AG09309 (cell line): Measurements from ENCODE around the gene BCHE.

Experiments used
- DNase-seq: peaks from one replicate; pipeline ENCODE4 v3.0.0-alpha.2; 2010; ENCODE audit warnings: low read depth
- H3K4me3 ChIP-seq: 2 replicates; pipeline ENCODE4 v1.5.1; 2011; ENCODE audit warnings: mild to moderate bottlenecking, low read depth, low read length, moderate library complexity; ENCODE audit not compliant: control insufficient read depth
- TF ChIP-seq, protein P1 (sequence below): IDR thresholded peaks from 2 replicates; pipeline ENCODE4 v1.5.1; 2011; ENCODE audit warnings: mild to moderate bottlenecking, low read depth, low read length, inconsistent platforms; ENCODE audit not compliant: insufficient read depth, control insufficient read depth; ENCODE audit errors: missing control alignments

BCHE gene

DNA sequence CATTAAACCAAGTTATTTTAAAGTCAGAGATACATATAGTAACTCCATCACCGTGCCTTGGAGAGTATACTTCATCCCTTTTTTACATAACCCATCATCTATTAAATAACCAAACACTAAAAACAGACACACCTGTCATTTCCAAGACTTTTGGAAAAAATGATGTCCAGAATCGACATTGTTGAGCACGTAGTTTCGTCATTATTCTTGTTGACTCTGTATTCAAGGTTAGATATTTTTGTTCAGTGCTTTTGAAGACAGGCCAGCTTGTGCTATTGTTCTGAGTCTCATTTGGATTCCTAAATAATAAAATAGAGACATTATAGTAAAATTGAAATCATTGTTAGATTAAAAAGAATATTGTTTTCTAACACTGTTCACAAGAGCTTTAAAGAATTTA, 51.2 kb downstream of the BCHE start:
- no peak overlapping the region for H3K4me3 ChIP-seq
- TF ChIP-seq, protein P1, sequence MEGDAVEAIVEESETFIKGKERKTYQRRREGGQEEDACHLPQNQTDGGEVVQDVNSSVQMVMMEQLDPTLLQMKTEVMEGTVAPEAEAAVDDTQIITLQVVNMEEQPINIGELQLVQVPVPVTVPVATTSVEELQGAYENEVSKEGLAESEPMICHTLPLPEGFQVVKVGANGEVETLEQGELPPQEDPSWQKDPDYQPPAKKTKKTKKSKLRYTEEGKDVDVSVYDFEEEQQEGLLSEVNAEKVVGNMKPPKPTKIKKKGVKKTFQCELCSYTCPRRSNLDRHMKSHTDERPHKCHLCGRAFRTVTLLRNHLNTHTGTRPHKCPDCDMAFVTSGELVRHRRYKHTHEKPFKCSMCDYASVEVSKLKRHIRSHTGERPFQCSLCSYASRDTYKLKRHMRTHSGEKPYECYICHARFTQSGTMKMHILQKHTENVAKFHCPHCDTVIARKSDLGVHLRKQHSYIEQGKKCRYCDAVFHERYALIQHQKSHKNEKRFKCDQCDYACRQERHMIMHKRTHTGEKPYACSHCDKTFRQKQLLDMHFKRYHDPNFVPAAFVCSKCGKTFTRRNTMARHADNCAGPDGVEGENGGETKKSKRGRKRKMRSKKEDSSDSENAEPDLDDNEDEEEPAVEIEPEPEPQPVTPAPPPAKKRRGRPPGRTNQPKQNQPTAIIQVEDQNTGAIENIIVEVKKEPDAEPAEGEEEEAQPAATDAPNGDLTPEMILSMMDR: no peak
- DNase-seq: no peak

DNA sequence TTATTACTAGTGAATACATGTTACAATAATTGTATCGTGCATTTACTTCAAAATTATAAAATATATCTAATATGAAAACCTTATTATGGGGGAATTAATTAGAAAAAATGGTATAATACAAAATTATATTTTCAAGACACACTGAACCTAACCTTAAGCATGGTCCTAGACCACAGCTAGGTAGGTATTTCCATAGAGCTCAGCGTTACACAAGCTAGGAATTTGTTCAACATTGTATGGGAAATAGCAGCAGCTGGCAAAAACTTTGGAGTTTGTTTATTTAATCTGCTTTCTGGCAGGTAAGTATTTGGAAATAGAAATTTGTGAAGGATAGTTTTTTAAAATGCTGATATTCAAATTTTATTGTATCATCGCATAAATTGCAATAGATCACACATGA, 52.9 kb downstream of the BCHE start:
- TF ChIP-seq, protein P1: no peak
- no peak for DNase-seq
- no peak overlapping the region for H3K4me3 ChIP-seq

- no peak overlapping the region for H3K4me3 ChIP-seq
- DNase-seq: no peak
- TF ChIP-seq, protein P1: no peak
Measured at GRCh38 chr3:165783383-165783782, 53.8 kb downstream of the BCHE start.

GRCh38 chr3:165778891-165779290, 58.3 kb downstream of the BCHE start:
- no peak overlapping the region for H3K4me3 ChIP-seq
- no peak for DNase-seq
- TF ChIP-seq, protein P1: no peak

GRCh38 chr3:165778456-165778855, 58.8 kb downstream of the BCHE start:
- DNase-seq: no peak
- no peak overlapping the region for H3K4me3 ChIP-seq
- TF ChIP-seq, protein P1: no peak

- H3K4me3 ChIP-seq: no peak overlapping the region
- no peak for DNase-seq
- TF ChIP-seq, protein P1: no peak
Measured at GRCh38 chr3:165775824-165776223, 61.4 kb downstream of the BCHE start.

- no peak for DNase-seq
- TF ChIP-seq, protein P1: no peak
- H3K4me3 ChIP-seq: no peak overlapping the region
Measured at GRCh38 chr3:165770781-165771180, 66.4 kb downstream of the BCHE start.
